Muscle of arm (tissue), 12 donors: Measurements from ENCODE around the gene UBE2E2. TPM values are rescaled to one million over a fixed set of nuclear protein-coding genes. Genes with fewer than 3 reads are reported as not detected.
A peak's percentile ranks its signal among the peaks of the same experiment; 100 is the strongest.
"Not testable (repeated sequence)": the region's sequence is repeated elsewhere in the genome, so short reads cannot be mapped to it uniquely, and the experiment has no call there.

Source experiments
- DNase-seq: peaks from one replicate; pipeline ENCODE4 v3.0.0-alpha.2; 2013
- polyA plus RNA-seq, 12 donors: library from polyadenylated mRNA; unstranded; fragments of 120-200 nt; gene quantifications; one replicate each; pipeline ENCODE4 v1.2.1, GENCODE V29; 2013; ENCODE audit not compliant: insufficient read length in 12 of 12

Gene UBE2E2
- polyA plus RNA-seq, 12 donors, result 30.0 to 55.5 (median 42.2) TPM; not detected in 1

DNA sequence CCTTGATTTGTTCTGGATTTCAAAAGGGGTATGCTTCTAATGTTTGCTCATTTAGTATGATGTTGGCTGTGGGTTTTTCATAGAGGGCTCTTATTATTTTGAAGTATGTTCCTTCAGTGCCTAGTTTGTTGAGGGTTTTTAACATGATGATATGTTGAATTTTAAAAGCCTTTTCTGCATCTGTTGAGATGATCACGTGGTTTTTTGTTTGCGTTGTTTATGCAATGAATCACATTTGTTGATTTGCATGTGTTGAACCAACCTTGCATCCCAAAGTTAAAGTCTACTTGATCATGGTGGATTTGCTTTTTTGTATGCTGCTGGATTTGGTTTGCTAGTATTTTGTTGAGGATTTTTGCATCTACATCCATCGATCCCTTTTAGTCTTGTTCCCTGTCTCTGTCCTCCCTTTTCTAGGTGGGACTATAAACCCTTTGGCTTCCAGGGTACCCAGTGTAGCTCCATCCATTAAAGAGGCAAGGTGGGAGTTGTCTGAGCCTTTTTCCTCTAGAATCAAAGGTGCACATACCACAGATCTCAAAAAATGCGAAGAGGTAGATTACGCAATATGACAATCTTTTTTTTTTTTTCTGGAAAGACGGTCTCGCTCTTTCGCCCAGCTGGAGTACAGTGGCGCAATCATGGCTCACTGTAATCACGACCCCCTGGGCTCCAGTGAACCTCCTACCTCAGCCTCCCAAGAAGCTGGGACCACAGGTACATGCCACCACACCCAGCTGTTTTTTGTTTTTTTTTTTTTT is 381.0 kb downstream of the UBE2E2 start:
- DNase-seq, result no peak

DNA sequence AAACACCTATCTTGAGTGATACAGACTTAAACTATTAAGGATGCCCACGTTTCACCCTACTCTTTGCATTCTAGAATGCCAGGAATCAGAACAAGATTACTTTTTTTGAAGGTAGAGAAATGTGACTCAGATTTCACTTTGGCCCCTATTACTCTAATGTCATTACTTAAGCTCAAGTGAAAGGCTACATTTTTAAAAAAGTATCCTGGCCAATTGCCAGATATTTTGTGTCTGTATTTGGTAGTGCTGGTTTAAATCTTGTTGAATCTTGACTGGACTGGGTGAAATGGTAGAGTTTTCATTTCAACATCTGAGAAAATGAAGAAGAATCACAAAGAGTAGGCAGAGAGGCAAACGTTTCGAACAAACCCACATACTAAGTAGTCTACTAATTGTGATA is 384.4 kb downstream of the UBE2E2 start:
- DNase-seq, result no peak

DNA sequence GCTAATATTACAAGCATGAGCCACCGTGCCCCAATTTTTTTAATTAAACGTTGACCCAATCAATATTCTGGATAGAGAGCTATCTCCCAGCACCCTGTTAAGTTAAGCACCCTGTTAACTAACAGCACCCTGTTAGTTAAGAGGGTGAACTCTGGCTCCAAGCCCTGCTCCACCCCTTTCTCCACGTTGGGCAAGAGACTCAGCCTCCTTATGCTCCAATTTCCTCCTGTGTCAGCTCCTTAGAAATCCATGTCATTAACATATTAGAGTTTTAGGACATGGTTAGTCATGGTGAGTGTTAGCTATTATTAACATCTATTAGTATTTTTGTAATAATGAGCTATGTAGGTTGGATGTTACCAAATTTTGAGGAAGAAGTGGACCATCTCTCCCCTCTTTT is 385.4 kb downstream of the UBE2E2 start:
- DNase-seq, result no peak

DNA sequence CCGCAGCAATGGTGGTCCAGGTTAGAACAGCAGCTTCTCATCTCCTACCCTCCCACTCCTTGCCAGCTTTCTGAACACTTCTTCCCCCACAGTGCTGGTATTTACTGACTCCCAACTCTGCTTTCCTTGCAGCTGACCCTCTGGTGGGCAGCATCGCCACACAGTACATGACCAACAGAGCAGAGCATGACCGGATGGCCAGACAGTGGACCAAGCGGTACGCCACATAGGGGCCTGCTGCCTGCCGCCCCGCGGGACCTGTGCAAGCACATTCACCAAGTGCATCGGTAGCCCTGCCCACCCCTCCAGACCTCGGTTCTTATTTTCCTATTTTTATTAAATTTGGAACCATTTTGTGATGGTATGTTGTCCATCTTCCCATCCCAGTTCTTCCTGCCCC is 386.5 kb downstream of the UBE2E2 start:
- no peak for DNase-seq

DNA sequence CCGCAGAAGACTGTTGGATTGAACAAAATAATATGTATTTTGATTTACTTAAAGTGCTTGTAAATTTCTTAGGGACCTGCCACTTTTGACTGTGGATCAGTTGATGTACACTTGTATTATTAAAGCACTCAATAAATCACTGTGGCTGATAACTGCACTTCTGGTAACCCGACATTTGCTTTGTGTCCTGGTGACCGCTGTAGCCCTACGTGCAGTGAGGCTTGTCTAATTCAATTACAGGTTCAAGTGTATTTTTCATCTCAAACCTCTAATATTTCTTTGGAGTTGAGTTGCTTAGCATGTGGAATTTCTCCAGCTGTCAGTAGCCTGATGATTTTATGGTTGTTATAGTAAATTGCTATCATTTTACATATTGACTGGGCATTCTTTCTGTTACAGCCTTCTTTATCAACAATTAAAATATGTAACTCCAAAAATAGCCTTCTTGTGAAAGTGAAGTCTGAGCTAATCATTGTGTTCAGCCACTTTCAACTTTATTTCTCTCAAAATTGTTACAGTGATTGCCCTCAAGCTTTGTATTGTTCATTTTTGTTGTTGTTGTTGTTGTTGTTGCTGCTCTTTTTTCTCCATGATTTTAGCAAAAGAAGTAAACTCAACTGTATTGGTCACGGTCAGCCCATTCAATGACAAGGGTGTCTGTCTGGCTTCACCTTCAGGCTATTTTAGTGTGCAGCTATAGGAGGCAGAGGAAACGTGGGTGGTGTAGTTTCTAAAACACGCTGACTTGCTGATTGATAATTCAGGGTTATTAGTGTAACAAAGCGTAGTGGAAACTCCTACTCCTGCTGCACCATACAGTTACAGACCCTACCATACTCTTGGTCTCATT is 387.5 kb downstream of the UBE2E2 start:
- no peak for DNase-seq

DNA sequence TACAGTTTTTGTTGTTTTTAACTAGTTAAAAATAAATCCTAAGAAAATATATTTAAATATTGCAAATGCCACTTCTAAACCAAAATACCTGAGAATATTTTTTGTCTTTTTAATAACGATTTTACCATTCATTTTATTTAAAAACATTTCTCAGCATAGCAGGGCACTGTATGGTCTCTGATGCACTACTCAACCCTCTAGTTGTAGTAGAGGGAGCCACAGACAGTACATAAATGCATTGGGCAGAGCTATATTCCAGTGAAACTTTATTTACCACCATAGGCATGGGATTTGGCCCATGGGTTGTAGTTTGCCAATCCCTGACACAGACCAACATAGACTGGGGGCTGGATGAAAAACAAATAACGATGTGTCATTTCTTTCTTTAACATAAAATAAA is 388.2 kb downstream of the UBE2E2 start:
- DNase-seq, result no peak

DNA sequence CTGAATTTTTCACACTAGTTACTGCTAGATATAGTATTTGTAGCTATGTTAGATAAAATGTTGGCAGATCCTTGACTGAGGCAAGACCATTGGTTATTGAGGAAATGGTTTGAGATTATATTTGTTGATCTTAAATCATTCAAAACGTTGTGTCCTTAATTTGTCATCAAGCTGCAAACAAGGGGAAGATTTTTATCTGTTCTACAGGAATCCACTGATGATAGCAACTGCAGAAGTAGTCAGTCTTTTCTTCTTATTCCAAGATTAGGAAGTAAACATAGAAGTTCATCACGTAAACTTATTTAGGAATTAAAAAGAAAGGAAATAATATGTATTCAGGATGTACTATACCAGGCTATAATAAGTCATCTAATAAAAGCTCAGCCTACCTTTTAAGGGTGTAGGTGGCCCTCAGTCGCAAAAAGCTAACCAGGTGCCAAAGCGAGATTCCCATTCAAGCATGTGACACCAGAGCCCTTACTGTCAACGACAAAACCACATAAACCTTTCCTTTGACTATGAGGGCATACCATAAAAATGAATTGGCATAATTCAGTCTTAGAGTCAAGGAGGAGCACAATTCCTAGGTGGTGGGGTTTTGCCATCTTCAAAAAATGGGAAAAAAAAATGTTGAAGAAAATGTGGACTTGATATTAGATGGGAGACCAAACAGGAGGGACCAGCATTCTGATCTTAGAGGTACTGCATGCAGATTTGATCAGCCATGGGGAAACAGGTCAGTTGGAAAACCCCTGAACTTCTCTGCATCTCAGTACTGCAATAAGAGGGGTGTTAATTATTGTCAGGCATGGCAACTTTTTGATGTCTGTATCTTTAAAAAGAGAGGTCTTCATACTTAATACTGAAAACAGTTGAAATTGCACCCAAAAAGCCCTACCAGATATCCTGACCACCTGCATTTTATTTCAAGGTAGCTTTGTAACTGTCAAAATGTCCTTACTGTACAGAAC is 390.1 kb downstream of the UBE2E2 start:
- no peak for DNase-seq

DNA sequence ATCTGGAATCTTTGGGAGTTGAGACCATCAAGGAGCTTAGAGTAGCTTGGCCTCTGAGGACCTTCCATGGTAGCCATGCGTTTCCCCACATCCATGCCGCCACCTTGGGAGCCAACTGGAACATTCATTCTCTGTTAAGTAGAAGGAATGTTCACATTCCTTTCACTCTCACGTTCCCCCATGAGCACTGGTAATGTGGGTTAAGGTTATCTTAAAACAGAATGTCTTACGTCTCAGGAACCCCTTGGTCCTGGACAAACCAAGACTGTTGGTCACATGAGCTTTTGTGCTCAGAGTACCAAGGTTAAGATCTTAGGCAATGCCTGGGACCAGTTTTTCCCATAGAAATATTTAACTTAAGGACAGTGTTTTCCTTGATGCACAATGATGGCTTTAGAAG is 390.9 kb downstream of the UBE2E2 start:
- no peak for DNase-seq

DNA sequence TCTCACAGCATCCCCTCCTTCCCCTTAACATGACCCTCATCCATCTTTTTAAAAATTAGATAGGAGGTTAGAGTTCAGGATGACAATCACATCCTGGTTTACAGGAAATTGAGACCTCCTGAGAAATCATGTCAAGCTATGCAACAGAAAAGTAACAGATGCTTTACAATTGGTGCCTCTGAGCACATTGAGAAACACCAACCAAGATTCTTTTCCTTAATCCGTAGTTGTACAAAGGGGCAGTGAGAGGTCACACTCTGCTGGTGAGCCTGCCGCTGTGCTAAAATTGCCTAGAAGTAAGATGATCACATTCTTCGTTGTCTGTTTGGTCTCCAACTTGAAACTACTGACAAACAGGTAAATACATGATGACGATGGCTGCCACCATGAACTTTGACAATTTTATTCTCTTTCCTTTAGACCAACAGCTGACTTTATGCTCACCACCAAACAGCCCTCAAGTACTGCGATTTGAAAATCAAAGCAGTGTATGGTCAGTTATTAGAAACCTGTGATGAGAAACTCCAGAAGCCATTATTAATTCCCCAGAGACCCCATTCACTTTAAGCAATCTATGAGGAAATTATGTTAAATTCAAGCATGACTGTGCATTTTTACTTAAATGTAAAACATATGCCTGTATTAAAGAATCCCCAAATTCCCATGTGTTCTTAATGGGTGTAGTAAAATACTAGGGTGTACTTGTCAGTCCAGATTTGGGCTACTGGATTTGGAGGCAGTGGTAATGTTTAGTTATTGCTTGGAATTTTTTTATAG is 392.0 kb downstream of the UBE2E2 start:
- DNase-seq, result no peak

DNA sequence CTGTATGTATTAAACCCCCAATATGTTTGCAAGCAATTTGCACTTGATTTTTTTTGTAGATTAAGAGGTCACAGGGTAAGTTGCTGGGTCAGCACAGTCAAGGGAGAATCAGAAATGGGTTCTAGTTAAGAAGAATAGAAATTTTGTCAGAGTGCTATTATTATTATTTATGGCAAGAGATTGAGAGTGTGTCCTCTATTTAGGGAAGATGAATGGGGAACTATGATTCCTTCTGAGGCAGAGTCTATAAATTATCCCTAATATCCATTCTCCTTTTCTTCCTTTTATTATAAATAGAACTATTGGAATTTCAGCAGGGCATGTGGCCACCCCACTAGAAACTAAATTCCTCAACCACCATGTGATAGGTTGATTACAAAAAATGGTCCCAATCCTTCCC is 392.7 kb downstream of the UBE2E2 start:
- no peak for DNase-seq

DNA sequence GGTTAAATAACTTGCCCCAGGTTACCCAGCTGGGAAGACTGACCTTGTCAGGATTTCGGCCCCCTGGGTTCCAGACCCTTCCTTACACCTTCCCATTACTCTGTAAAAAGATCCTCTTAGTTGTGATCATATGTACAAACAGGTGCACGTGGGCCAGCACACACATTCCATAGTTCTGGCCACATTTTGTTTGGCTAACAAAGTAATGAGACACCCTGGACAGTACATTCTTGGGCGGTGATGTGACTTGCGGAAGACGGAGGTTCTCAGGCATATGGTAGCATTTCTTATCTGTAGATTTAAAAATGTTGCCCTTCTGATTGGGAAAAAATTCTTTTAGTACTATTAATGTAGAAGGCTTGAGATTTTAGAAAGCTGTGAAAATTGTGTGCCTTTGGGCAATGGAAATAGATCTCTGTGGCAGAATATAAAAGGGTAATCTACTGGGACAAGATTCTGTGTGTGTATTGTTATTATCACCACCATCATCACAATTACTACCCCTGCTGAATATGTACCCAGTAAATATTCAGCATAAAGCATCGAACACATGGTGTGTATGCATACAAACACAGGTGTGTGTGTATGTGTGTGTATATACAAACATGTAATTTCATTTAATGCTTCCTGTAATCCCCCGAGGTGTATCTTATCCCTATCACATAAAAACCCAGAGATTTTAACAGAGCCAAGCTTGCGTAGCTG is 397.2 kb downstream of the UBE2E2 start:
- DNase-seq, result no peak

DNA sequence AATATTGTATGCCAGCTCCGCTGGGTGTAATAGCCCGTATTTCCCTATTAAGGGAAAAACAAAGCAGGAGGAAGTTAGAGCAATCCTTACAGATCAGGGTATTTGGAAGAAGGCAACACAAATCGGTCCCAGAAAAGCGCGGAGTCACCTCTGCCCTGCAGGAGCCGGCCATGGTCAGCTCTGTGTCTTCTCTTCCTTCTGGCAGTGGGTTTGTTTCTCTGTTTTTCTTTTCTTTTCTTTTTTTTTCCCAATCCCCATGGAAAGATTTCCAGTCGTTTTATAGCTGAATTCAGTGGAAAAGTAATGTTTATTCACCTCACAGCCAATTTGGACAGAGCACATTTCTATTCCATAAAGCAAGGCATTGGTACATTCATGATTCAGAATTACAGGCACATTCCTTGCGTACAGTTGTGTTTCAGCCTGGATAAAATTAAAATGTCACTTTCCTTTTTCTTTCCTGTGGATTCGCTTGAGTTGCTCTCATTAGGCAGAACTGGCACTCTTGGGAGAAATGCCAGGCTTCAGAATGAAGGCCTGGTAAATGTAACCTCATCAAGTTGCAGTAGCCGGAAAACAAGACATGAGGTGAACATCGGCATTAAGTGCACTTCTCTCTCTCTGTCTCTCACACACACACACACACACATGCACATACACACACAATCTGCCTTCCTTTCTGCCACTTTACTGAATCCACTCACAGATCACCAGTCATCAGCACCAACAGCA is 398.1 kb downstream of the UBE2E2 start:
- peak; percentile 19 for DNase-seq

DNA sequence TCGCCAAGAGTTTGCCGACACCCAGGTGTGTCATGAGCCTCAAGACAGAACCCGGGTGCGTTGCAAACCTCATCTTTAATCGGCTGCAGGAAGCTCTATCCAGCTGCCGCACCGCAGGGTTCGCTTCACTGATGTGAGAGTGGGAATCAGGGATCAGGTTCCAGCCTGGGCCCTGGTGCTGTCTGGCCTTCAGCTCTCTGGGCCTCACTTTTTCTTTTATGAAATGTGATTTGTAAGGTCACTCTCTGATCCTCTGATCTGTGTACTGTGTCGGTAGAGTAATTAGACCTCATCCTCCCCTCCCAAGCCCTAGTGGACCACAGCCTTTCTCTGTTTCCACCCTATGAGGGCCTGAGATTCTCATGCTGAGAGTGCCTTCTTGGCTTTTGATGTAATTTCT is 399.8 kb downstream of the UBE2E2 start:
- DNase-seq, result no peak

DNA sequence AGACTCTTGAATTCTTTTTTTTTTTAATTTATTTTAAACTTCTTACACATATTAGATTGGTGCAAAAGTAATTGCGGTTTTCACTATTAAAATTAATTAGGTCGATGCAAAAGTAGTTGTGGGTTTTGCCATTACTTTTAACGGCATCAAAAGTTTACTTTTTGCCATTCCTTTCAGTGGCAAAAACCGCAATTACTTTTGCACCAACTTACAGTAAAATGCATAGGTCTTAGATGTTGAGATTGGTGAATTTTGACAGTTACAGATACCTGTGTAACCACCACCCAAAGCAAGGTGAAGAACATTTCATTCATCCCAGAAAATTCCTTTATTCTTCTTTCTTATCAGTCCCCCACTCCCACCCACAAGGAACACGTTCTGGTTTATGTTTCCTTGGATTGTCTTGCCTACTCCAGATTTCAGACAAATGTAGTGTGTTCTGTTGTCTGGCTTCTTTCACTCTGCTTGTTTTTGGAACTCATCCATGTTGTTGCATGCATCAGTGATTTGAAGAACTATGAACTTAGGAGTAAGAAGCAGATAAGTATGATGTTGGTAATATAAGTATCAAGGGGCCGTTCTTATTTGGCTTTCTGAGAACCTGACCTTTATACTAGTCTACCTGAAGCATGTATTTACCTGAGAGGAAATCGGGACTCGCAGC is 404.2 kb downstream of the UBE2E2 start:
- no peak for DNase-seq

DNA sequence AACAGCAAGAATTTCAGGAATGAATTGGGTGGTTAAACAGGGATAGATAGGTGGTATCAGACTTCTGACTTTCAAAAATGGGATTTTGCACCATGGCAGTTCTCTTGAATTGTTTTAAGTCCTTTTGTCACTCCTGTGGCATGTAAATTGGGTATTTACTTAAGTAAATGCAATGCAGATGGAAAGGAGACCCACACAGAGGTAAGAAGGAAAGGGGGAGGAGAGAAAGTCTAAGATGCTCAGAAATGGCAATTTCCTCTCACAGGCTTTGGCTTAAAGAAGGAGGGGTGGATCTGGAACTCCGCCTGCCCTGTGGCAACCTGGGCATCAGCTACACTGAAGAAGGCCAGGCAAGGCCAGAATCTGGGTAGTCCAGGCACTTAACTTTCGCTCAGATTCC is 405.5 kb downstream of the UBE2E2 start:
- DNase-seq, result no peak

DNA sequence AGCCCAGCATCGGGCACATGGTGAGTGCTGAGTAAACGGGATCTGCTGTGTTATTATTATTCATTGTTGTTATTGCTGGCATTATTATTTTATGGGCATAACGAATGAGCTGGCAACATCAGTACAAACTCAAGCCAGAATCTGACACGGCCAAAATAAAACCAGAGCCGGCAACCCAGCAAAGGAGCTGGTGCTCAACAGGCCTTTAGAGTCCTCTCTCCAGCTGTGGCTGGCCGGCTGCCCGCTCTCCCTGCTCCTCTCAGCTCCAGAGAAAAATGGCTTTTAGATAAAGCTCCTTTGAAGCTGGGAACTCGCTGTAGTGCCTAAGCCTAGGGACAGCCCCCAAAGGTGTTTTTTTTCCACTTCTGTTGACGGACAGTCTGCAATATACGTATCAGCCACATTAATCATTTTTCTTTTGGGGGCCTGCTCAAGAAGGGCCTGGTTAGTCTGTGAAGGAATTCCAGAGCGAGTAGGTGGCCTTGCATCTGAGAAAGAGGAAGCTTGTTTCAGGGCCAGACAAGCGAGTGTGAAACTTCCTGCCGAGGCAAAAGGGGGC is 408.7 kb downstream of the UBE2E2 start:
- DNase-seq, result peak; percentile 60

DNA sequence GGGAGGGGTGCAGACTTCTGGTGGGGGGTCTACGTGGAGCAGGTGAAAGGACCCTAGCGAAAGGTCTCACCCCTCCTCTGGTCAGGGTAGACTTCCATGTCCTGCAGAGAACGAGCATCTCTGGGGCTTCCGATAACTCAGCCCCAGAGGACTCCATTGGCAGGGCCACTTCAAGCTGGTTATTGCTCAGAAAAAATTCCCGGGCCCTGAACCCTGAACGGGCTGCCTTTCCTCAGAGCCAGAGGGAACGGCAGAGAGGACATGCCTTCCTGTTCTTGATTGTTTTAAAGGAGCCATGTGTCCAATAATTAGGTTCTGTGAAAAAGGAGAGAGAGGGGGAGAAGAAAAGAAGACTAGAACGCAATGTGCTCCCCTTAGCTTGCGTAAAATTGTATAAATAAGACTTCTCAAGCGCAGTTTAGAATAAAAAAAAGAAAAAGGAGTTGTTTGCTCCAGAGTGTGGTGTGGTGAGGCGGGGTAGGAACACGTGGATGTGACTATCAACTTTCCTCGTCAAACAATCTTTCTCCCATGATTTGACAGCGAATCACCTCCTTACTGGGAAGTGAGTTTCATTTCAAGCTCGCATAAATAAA is 409.3 kb downstream of the UBE2E2 start:
- DNase-seq, result no peak

DNA sequence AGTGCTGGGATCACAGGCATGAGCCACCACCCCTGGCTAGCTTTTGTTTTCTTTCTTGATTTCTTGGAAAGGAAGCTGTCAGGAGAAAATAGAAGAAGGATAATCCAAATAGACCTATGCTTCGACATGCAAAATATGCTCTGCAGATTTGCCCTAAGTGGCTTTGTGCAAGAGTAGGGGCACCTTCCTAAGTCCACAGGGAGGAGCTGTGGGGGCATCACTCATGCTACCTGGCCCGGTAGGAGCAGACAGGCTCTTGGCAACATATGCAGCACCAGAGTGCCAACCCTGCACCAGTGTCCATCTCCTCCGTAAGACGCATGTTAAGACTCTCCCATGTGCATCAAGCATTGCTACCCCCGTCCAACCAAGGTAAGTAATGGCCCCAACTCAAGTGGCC is 411.9 kb downstream of the UBE2E2 start:
- no peak for DNase-seq

DNA sequence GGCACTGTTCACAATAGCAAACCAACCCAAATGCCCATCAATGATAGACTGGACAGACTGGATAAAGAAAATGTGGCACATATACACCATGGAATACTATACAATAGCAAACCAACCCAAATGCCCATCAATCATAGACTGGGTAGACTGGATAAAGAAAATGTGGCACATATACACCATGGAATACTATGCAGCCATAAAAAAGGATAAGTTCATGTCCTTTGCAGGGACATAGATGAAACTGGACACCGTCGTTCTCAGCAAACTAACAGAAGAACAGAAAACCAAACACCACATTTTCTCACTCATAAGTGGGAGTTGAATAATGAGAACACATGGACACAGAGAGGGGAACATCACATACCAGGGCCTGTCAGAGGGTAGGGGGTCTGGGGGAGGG is 415.3 kb downstream of the UBE2E2 start:
- DNase-seq, result not testable (repeated sequence)
